Hepatocyte (in vitro differentiated cells): ENCODE results near the gene MCF2L. TPM values are rescaled to one million over a fixed set of nuclear protein-coding genes. Genes with fewer than 3 reads are reported as not detected.
"Not testable (repeated sequence)": the region's sequence is repeated elsewhere in the genome, so short reads cannot be mapped to it uniquely, and the experiment has no call there.

Experiments
- DNase-seq: peaks from one replicate; pipeline ENCODE4 v3.0.0-alpha.2; 2016; ENCODE audit warnings: low spot score
- H2AFZ ChIP-seq: fragments of 200-600 bp; sonication (generic); 2 replicates; pipeline ENCODE4 v1.6.0; 2016; ENCODE audit warnings: antibody characterized with exemption, mild to moderate bottlenecking
- H3K27ac ChIP-seq: fragments of 200-600 bp; sonication (generic); 2 replicates; pipeline ENCODE4 v1.5.1; 2016; ENCODE audit warnings: mild to moderate bottlenecking
- H3K27me3 ChIP-seq: fragments of 200-600 bp; sonication (generic); 2 replicates; pipeline ENCODE4 v1.6.1; 2016
- H3K36me3 ChIP-seq: fragments of 200-600 bp; sonication (generic); replicated peaks from 2 replicates; pipeline ENCODE4 v1.5.1; 2016; ENCODE audit warnings: low read depth; ENCODE audit not compliant: insufficient read depth
- H3K4me1 ChIP-seq: fragments of 200-600 bp; sonication (generic); 2 replicates; pipeline ENCODE4 v1.5.1; 2016; ENCODE audit warnings: mild to moderate bottlenecking, moderate library complexity; ENCODE audit not compliant: insufficient read depth
- H3K4me2 ChIP-seq: fragments of 200-600 bp; sonication (generic); 2 replicates; pipeline ENCODE4 v1.6.0; 2016
- H3K4me3 ChIP-seq: fragments of 200-600 bp; sonication (generic); 2 replicates; pipeline ENCODE4 v1.5.1; 2016; ENCODE audit warnings: mild to moderate bottlenecking
- H3K79me2 ChIP-seq: fragments of 200-600 bp; sonication (generic); 2 replicates; pipeline ENCODE4 v1.6.0; 2017; ENCODE audit warnings: mild to moderate bottlenecking
- H3K9me2 ChIP-seq: fragments of 200-600 bp; sonication (generic); replicated peaks from 2 replicates; pipeline ENCODE4 v1.6.0; 2017; ENCODE audit warnings: mild to moderate bottlenecking; ENCODE audit not compliant: insufficient read depth
- H3K9me3 ChIP-seq: fragments of 200-600 bp; sonication (generic); 2 replicates; pipeline ENCODE4 v1.5.1; 2016; ENCODE audit warnings: low read depth, mild to moderate bottlenecking
- H4K20me1 ChIP-seq: fragments of 200-600 bp; sonication (generic); 2 replicates; pipeline ENCODE4 v1.6.0; 2016; ENCODE audit warnings: mild to moderate bottlenecking; ENCODE audit not compliant: insufficient read depth, poor library complexity, severe bottlenecking
- EZH2 ChIP-seq: fragments of 200-600 bp; sonication (generic); IDR thresholded peaks from 2 replicates; pipeline ENCODE4 v1.6.1; 2016; ENCODE audit warnings: antibody characterized with exemption, mild to moderate bottlenecking, borderline replicate concordance
- EZH2phosphoT487 ChIP-seq: fragments of 200-600 bp; sonication (generic); IDR thresholded peaks from one replicate; pipeline ENCODE4 v1.6.1; 2018; ENCODE audit warnings: antibody characterized with exemption, mild to moderate bottlenecking, low read depth, moderate library complexity; ENCODE audit not compliant: unreplicated experiment, severe bottlenecking
- WGBS: methylation state at CpG from one replicate; pipeline ENCODE4 v1.1.6; 2016; ENCODE audit warnings: low lambda C conversion rate; ENCODE audit errors: missing lambda C conversion rate; 5-methylcytosine and 5-hydroxymethylcytosine counted together
- polyA plus RNA-seq: library from polyadenylated mRNA; unstranded; fragments of >200 nt; fragmentation: Nextera tagmentation; extraction: Ambion mirVana; gene quantifications from 2 replicates; pipeline ENCODE4 v1.2.1, GENCODE V29; 2016
- total RNA-seq: library from RNA; depleted of rRNA; stranded (reverse); fragments of >200 nt; gene quantifications from 2 replicates; pipeline ENCODE4 v1.2.3, GENCODE V29; 2014
- TF ChIP-seq, protein P1 (sequence below): fragments of 200-600 bp; sonication (generic); IDR thresholded peaks from 2 replicates; pipeline ENCODE4 v1.5.1; 2016; ENCODE audit warnings: antibody characterized with exemption, mild to moderate bottlenecking; ENCODE audit not compliant: poor library complexity

The MCF2L gene
- total and polyA plus RNA-seq, 2 experiments from 2014 or later: 11.1 to 22.4 TPM

DNA sequence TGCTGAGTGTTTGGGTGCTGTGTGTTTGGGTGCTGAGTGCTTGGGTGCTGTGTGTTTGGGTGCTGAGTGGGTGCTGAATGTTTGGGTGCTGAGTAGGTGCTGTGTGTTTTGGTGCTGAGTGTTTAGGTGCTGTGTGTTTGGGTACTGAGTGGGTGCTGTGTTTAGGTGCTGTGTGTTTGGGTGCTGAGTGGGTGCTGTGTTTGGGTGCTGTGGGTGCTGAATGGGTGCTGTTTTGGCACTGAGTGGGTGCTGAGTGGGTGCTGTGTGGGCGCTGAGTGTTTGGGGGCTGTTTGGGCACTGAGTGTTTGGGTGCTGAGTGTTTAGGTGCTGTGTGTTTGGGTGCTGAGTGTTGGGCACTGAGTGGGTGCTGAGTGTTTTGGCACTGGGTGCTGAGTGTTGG, 88.1 kb downstream of the MCF2L start:
- no peak overlapping the region for H3K4me2 ChIP-seq
- H4K20me1 ChIP-seq: no peaks in the 10 kb centered on the region
- H3K9me2 ChIP-seq: no peaks in the 10 kb centered on the region
- H3K79me2 ChIP-seq: no peaks in the 10 kb centered on the region
- H3K36me3 ChIP-seq: no peaks in the 10 kb centered on the region
- TF ChIP-seq, protein P1, sequence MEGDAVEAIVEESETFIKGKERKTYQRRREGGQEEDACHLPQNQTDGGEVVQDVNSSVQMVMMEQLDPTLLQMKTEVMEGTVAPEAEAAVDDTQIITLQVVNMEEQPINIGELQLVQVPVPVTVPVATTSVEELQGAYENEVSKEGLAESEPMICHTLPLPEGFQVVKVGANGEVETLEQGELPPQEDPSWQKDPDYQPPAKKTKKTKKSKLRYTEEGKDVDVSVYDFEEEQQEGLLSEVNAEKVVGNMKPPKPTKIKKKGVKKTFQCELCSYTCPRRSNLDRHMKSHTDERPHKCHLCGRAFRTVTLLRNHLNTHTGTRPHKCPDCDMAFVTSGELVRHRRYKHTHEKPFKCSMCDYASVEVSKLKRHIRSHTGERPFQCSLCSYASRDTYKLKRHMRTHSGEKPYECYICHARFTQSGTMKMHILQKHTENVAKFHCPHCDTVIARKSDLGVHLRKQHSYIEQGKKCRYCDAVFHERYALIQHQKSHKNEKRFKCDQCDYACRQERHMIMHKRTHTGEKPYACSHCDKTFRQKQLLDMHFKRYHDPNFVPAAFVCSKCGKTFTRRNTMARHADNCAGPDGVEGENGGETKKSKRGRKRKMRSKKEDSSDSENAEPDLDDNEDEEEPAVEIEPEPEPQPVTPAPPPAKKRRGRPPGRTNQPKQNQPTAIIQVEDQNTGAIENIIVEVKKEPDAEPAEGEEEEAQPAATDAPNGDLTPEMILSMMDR: no peak
- no peak for TF ChIP-seq EZH2
- TF ChIP-seq EZH2phosphoT487: no peak
- DNase-seq: no peak
- no peak overlapping the region for H2AFZ ChIP-seq
- no peak overlapping the region for H3K4me3 ChIP-seq
- 100% methylated on average over 1 of the region's 1 CpG for WGBS
- no peaks in the 10 kb centered on the region for H3K9me3 ChIP-seq
- no peaks in the 10 kb centered on the region for H3K4me1 ChIP-seq
- H3K27ac ChIP-seq: no peak overlapping the region
- no peaks in the 10 kb centered on the region for H3K27me3 ChIP-seq

DNA sequence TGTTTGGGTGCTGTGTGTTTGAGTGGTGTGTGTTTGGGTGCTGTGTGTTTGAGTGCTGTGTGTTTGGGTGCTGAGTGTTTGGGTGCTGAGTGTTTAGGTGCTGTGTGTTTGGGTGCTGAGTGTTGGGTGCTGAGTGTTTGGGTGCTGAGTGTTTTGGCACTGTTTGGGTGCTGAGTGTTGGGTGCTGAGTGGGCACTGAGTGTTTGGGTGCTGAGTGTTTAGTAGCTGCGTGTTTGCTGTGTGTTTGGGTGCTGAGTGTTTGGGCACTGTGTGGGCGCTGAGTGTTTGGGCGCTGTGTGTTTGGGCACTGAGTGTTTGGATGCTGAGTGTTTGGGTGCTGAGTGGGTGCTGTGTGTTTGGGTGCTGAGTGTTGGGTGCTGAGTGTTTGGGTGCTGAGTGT, 88.5 kb downstream of the MCF2L start:
- H3K27me3 ChIP-seq, H2AFZ ChIP-seq, H3K9me2 ChIP-seq, H3K4me3 ChIP-seq, H3K4me2 ChIP-seq, H3K4me1 ChIP-seq, H3K79me2 ChIP-seq, H4K20me1 ChIP-seq, H3K9me3 ChIP-seq, H3K36me3 ChIP-seq, DNase-seq, H3K27ac ChIP-seq: not testable (repeated sequence)
- WGBS: 100% methylated on average over 3 of the region's 3 CpGs

DNA sequence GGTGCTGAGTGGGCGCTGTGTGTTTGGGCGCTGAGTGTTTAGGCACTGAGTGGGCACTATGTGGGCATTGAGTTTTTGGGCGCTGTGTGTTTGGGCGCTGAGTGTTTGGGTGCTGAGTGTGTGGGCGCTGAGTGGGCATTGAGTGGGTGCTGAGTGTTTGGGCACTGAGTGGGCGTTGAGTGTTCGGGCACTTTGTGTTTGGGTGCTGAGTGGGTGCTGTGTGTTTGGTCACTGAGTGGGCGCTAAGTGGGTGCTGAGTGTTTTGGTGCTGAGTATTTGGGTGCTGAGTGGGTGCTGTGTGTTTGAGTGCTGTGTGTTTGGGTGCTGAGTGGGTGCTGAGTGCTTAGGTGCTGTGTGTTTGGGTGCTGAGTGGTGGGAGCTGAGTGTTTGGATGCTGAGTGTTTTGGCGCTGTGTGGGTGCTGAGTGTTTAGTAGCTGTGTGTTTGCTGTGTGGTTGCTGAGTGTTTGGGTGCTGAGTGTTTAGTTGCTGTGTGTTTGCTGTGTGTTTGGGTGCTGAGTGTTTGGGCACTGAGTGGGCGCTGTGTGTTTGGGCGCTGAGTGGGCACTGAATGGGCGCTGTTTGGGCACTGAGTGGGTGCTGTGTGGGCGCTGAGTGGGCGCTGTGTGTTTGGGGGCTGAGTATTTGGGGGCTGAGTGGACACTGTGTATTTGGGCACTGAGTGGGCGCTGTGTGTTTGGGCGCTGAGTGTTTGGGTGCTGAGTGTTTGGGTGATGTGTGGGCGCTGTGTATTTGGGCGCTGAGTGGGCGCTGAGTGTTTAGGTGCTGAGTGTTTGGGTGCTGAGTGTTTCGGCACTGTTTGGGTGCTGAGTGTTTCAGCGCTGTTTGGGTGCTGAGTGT, 89.3 kb downstream of the MCF2L start:
- no peaks in the 10 kb centered on the region for H3K79me2 ChIP-seq
- H3K27me3 ChIP-seq: no peaks in the 10 kb centered on the region
- H4K20me1 ChIP-seq: no peaks in the 10 kb centered on the region
- H3K9me2 ChIP-seq: no peaks in the 10 kb centered on the region
- no peak for DNase-seq
- TF ChIP-seq EZH2 (no peak), EZH2phosphoT487 (no peak)
- TF ChIP-seq, protein P1: no peak
- no peak overlapping the region for H3K4me3 ChIP-seq
- H3K9me3 ChIP-seq: no peaks in the 10 kb centered on the region
- no peak overlapping the region for H3K27ac ChIP-seq
- H3K36me3 ChIP-seq: no peaks in the 10 kb centered on the region
- WGBS: 97% methylated on average over 21 of the region's 21 CpGs
- no peak overlapping the region for H3K4me2 ChIP-seq
- no peaks in the 10 kb centered on the region for H3K4me1 ChIP-seq
- H2AFZ ChIP-seq: no peak overlapping the region

DNA sequence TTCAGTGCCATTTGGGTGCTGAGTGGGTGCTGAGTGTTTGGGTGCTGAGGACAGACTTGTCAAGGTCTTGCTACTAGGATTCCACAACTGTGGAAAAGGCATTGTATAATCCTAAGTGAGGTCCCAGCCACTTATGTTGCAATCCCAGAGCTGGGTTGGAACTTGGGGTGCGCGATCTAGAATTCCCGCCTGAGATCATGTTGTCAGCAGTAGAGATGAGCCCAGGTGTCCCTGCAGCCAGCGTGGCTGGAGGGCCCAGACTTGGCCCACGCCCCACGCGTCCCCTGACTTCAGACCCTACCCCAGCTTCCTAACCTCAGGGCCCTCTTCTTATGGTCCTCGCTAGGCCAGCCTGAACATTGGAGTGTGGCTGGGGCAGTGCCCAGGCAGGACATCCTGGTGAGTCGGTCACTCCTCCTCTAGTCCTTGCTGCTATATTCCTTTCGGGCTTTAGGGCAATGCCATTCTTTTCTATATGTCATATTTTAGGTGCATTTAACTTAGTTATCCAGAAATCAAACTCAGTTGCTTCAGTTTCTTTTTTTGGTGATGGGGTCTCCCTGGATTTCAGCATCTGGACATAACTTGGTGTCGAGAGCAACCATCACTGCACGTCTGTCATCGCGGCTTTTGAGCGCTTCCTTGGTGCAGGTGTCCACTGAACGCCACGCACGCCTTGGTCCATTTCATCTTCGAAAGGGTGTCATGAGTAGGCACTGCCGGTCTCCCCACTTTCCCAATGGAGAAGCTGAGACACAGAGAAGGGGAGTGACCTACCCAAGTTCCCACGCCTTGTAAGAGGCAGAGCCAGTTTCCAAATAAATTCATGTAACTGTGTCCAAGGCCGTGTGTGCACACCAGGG, 90.2 kb downstream of the MCF2L start:
- 95% methylated on average over 22 of the region's 22 CpGs for WGBS
- no peak overlapping the region for H2AFZ ChIP-seq

More for the DNA sequence above, 90.2 kb downstream of the MCF2L start:
- H4K20me1 ChIP-seq: no peaks in the 10 kb centered on the region
- no peak for DNase-seq
- H3K79me2 ChIP-seq: no peaks in the 10 kb centered on the region
- no peak overlapping the region for H3K4me2 ChIP-seq
- TF ChIP-seq EZH2: no peak
- no peak for TF ChIP-seq EZH2phosphoT487
- TF ChIP-seq, protein P1: no peak
- H3K36me3 ChIP-seq: no peaks in the 10 kb centered on the region
- no peaks in the 10 kb centered on the region for H3K27me3 ChIP-seq
- no peak overlapping the region for H3K27ac ChIP-seq
- H3K9me3 ChIP-seq: no peaks in the 10 kb centered on the region
- no peak overlapping the region for H3K4me3 ChIP-seq
- no peaks in the 10 kb centered on the region for H3K4me1 ChIP-seq
- no peaks in the 10 kb centered on the region for H3K9me2 ChIP-seq
